Ectodermal cell (in vitro differentiated cells): ENCODE results near the gene CPNE1.
A peak's percentile ranks its signal among the peaks of the same experiment; 100 is the strongest.
"Not testable (repeated sequence)": the region's sequence is repeated elsewhere in the genome, so short reads cannot be mapped to it uniquely, and the experiment has no call there.

Experiments used
- H3K27ac ChIP-seq: 2 replicates; pipeline ENCODE4 v1.7.0; 2013; ENCODE audit warnings: mild to moderate bottlenecking, low read depth, low read length; ENCODE audit not compliant: insufficient read depth, poor library complexity, severe bottlenecking
- H3K27me3 ChIP-seq: 2 replicates; pipeline ENCODE4 v1.7.0; 2013; ENCODE audit warnings: mild to moderate bottlenecking, low read length; ENCODE audit not compliant: insufficient read depth, control insufficient read depth, poor library complexity, severe bottlenecking
- H3K36me3 ChIP-seq: one replicate; pipeline ENCODE4 v1.7.0; 2013; ENCODE audit warnings: low read length; ENCODE audit not compliant: control insufficient read depth, insufficient read depth
- H3K4me1 ChIP-seq: one replicate; pipeline ENCODE4 v1.7.0; 2013; ENCODE audit warnings: low read length; ENCODE audit not compliant: control insufficient read depth, insufficient read depth
- H3K4me3 ChIP-seq: 2 replicates; pipeline ENCODE4 v1.7.0; 2013; ENCODE audit warnings: low read depth, low read length, control low read depth; ENCODE audit not compliant: insufficient read depth
- H3K9me3 ChIP-seq: 2 replicates; pipeline ENCODE4 v1.7.0; 2013; ENCODE audit warnings: mild to moderate bottlenecking, low read length, moderate library complexity; ENCODE audit not compliant: control insufficient read depth
- WGBS, 2 experiments: methylation state at CpG; one replicate each; pipeline ENCODE4 v1.1.7; 2013; ENCODE audit warnings: missing lambda C conversion rate in 2 of 2; 5-methylcytosine and 5-hydroxymethylcytosine counted together

CPNE1 gene

GRCh38 chr20:35705894-35706293 lies 41.2 kb upstream of the CPNE1 start:
- not testable (repeated sequence) for H3K9me3 ChIP-seq, H3K27me3 ChIP-seq, H3K4me3 ChIP-seq, H3K4me1 ChIP-seq, H3K27ac ChIP-seq
- WGBS, 2 experiments: 91 to 92% methylated on average over 11 of the region's 11 CpGs
- peaks cover 52% of the 10 kb centered on the region for H3K36me3 ChIP-seq

- Histone ChIP-seq H3K27ac (no peak overlapping the region), H3K27me3 (no peaks in the 10 kb centered on the region), H3K36me3 (peaks cover 42% of the 10 kb centered on the region), H3K9me3 (no peaks in the 10 kb centered on the region), H3K4me1 (peaks cover 6% of the 10 kb centered on the region), H3K4me3 (no peak overlapping the region)
- 93 to 96% methylated on average over 4 to 5 of the region's 5 CpGs for WGBS, 2 experiments
These were observed 40.0 kb upstream of the CPNE1 start for GRCh38 chr20:35704514-35705261.

- H3K36me3 ChIP-seq: peaks cover 32% of the 10 kb centered on the region
- H3K4me1 ChIP-seq: peaks cover 9% of the 10 kb centered on the region
- no peaks in the 10 kb centered on the region for H3K9me3 ChIP-seq
- H3K27me3 ChIP-seq: no peaks in the 10 kb centered on the region
- H3K4me3 ChIP-seq: no peak overlapping the region
- H3K27ac ChIP-seq: no peak overlapping the region
- 95 to 100% methylated on average over 4 of the region's 4 CpGs for WGBS, 2 experiments
These were observed 38.4 kb upstream of the CPNE1 start for GRCh38 chr20:35702824-35703695.

GRCh38 chr20:35702051-35702823 lies 37.5 kb upstream of the CPNE1 start:
- Histone ChIP-seq H3K9me3 (no peaks in the 10 kb centered on the region), H3K36me3 (peaks cover 32% of the 10 kb centered on the region), H3K27me3 (no peaks in the 10 kb centered on the region), H3K27ac (no peak overlapping the region), H3K4me1 (peaks cover 11% of the 10 kb centered on the region), H3K4me3 (no peak overlapping the region)
- WGBS, 2 experiments: 92 to 95% methylated on average over 10 to 11 of the region's 12 CpGs

- Histone ChIP-seq H3K27ac (no peak overlapping the region), H3K27me3 (no peaks in the 10 kb centered on the region), H3K4me1 (peaks cover 11% of the 10 kb centered on the region), H3K36me3 (peaks cover 20% of the 10 kb centered on the region), H3K4me3 (peak overlapping the region; percentile 98), H3K9me3 (no peaks in the 10 kb centered on the region)
- WGBS, 2 experiments: 88 to 96% methylated on average over 7 of the region's 7 CpGs
These were observed 36.0 kb upstream of the CPNE1 start for GRCh38 chr20:35700625-35701148.

- Histone ChIP-seq H3K27ac (peak overlapping the region; percentile 82), H3K4me1 (peaks cover 11% of the 10 kb centered on the region), H3K9me3 (no peaks in the 10 kb centered on the region), H3K4me3 (peak overlapping the region; percentile 98), H3K36me3 (peaks cover 16% of the 10 kb centered on the region), H3K27me3 (no peaks in the 10 kb centered on the region)
- WGBS, 2 experiments: 35 to 43% methylated on average over 6 of the region's 6 CpGs
These were observed 35.4 kb upstream of the CPNE1 start for GRCh38 chr20:35699957-35700624.

- H3K36me3 ChIP-seq: peaks cover 13% of the 10 kb centered on the region
- no peaks in the 10 kb centered on the region for H3K27me3 ChIP-seq
- no peaks in the 10 kb centered on the region for H3K9me3 ChIP-seq
- H3K27ac ChIP-seq: peak within 1 kb of the TSS; percentile 82
- 0 to 1% methylated on average over 81 of the region's 81 CpGs for WGBS, 2 experiments
- H3K4me1 ChIP-seq: peaks cover 11% of the 10 kb centered on the region
- H3K4me3 ChIP-seq: peak within 1 kb of the TSS; percentile 98
These were observed 34.6 kb upstream of the CPNE1 start, which contains the start of the genes NFS1 and ROMO1 for GRCh38 chr20:35699127-35699956. TSS of gene NFS1 (minus strand) at chr20:35699352. CDS start at chr20:35699288, 64 bp downstream. TSS of gene ROMO1 (plus strand) at chr20:35699405. CDS start at chr20:35699633, 228 bp downstream.

- no peaks in the 10 kb centered on the region for H3K27me3 ChIP-seq
- H3K27ac ChIP-seq: no peak overlapping the region
- peaks cover 11% of the 10 kb centered on the region for H3K4me1 ChIP-seq
- peaks cover 5% of the 10 kb centered on the region for H3K36me3 ChIP-seq
- WGBS, 2 experiments: 12% methylated on average over 37 of the region's 37 CpGs
- no peaks in the 10 kb centered on the region for H3K9me3 ChIP-seq
- H3K4me3 ChIP-seq: peak overlapping the region; percentile 98
These were observed 33.8 kb upstream of the CPNE1 start for GRCh38 chr20:35698298-35699126.
